Posterior vena cava (tissue), 2 donors: ENCODE results near the gene C1orf174. TPM values are rescaled to one million over a fixed set of nuclear protein-coding genes. Genes with fewer than 3 reads are reported as not detected.

Experiments used
- DNase-seq: peaks from one replicate; pipeline ENCODE4 v3.0.0-alpha.2; 2020; ENCODE audit warnings: low spot score
- intact Hi-C, 2 donors: fragments of 100-400 bp; cut with DNase I; formaldehyde crosslinking; loops; one replicate each; pipeline versions ENCODE4 v1.14.1 to v1.14.2; 2022 to 2023
- total RNA-seq, 2 donors: library from RNA; stranded (reverse); fragmentation: NEBNext Ultra II Directional; extraction: Animal tissue kit (Norgen Biotek cat#: 25700); gene quantifications; one replicate each; pipeline ENCODE4 v1.2.1, GENCODE V29; 2021
- donor health status: DM: yes; HTN: yes; CAD: no.
- donor health status: DM: yes; HTN: yes; CAD: no.

Gene C1orf174
- total RNA-seq, 2 donors from 2014 or later = 18.7 to 20.4 TPM

GRCh38 chr1:3900969-3901529 lies 977 bp upstream of the C1orf174 start:
- DNase-seq = peak; percentile 99
- intact Hi-C loops = no loop called here

- DNase-seq = no peak
- intact Hi-C loops = loop anchor here in 1 of 2 donors (1.0 kb wide), 1 partner anchor 38 kb away; no protein-coding TSS in a partner anchor
Observed at GRCh38 chr1:3899754-3900149, 320 bp downstream of the C1orf174 start.

- intact Hi-C loops = loop anchor here in 1 of 2 donors (1.0 kb wide), 1 partner anchor 38 kb away; no protein-coding TSS in a partner anchor
- DNase-seq = no peak
Observed at GRCh38 chr1:3898994-3899753, 898 bp downstream of the C1orf174 start.

- no peak for DNase-seq
- intact Hi-C loops = no loop called here
Observed at GRCh38 chr1:3898475-3898735, 1.7 kb downstream of the C1orf174 start.

DNA sequence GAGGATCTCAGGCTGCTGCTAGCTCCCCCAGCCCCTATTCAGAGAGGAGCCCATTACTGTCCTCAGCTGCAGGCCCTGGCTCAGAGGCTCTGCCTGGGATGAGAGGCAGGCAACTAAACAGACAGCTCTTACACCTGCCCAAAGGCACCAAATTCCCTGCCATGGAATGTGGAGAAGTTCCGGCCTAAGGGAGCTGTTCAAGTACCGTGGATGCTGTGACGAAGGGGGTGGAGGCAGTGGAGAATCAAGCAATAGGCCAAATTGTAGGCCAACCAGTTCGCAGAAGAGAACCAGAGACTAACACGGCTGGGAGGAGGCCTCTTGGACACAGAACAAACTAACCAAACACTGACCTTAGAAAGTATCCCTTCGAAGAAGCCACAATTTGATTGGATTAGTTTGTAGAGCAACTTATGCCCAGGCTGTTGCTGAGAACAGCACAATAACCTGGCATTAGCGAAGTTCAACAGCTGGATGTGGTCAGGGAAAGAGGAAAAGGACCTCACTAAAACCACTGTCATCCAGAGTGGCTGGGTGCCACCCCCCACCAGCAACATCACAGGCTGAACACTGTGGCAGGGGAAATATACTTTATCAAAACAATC lies 3.6 kb downstream of the C1orf174 start:
- intact Hi-C loops = no loop called here
- DNase-seq = no peak

- intact Hi-C loops = no loop called here
- no peak for DNase-seq
Observed at GRCh38 chr1:3895951-3896325, 4.1 kb downstream of the C1orf174 start.

DNA sequence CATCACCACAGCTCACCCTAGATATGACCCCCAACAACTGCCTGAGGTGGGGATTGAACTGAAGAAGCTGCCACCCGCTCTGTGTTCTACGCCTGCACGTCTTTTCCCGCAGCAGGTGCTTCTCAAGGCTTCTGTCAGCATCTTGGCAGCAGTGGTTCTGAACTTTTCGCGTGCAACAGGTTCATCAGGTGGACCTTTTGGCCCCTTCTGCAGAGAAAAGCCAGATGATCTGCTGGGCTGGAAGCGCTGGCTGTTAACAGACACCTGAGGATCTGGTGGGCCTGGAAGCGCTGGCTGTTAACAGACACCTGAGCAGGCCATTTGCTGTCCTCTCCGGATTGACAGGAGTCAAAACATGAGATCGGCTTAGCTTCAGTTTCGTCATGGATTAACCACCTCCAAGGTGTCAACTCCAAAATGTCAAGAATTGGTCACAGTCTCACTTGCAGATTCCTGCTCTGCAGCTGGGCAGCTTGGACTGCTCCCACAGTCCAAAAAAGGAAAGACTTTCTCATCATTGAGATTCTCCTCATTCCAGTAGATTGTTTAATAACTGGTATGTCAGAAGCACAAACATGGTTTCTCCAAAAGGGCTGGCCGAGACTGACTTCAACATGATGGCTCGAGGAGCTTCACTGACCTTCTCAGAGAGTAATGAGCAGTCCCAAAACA lies 4.7 kb downstream of the C1orf174 start:
- DNase-seq = no peak
- intact Hi-C loops = no loop called here

DNA sequence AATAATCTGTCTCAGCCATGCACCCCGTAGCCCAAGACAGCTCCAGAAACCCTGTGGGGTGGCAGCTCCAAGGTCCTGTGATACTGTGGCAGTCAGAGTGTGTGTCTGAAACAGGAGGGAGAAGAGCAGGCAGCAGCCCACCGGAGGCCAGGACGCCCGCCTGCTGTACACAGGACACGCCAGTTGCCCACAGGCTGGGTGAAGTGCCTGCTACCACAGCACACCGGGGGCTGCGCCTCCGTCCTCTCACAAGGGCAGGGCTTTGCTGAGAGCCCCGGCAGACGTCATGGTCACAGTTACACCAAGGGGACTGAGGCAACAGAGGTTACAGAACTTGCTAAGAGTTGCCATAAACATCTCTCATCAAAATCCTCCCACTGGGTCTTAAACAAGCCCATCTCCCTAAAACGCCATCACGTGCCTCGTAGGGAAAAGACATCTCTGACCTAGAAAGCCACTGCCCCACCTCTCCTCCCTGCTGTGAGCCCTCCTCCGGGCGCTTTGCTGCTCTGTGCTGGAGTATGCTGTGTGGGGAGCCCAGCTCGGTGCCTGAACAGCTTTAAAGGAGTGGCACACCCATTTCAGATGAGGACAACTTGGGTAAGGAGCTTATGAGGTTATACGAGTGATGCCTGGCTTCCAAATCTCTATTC lies 5.3 kb downstream of the C1orf174 start:
- intact Hi-C loops = no loop called here
- no peak for DNase-seq

DNA sequence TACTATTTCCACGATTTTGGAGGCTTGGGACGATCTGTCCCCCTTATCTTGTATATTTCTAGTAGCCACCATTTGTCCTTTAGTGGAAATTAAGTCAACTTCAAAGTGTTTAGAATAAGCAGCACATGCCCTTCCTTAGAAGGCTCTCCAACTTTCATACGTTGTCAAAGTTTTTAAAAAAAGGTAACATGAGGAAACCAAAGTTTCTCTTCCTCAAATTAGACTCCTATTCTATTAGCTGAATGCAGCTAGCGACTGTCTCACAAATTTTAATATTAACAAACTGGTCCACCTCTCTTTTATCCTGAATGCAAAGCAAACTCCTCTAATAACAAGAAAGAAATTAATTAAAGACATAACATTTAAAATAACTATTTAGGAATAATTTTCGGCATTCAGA lies 6.9 kb downstream of the C1orf174 start:
- DNase-seq = no peak
- intact Hi-C loops = no loop called here

DNA sequence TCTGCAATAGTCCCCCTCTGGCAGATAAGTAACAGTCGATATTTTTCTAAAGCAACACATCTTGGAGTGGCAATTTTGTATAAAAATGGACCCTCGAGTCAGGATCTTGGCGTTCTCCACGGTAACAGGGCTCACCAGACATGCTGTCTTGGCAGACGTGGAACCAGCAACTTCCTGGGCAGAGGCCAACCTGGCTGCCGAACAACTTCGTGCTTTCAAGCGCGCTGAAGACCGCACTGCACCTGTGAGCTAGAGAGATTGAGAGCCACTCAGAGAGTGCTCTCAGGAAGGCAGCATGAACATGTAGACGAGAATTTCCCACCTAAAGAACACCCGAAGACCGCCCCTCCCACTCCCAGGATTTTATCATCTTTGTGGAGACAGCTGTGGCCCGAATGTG lies 7.3 kb downstream of the C1orf174 start:
- no peak for DNase-seq
- intact Hi-C loops = no loop called here

DNA sequence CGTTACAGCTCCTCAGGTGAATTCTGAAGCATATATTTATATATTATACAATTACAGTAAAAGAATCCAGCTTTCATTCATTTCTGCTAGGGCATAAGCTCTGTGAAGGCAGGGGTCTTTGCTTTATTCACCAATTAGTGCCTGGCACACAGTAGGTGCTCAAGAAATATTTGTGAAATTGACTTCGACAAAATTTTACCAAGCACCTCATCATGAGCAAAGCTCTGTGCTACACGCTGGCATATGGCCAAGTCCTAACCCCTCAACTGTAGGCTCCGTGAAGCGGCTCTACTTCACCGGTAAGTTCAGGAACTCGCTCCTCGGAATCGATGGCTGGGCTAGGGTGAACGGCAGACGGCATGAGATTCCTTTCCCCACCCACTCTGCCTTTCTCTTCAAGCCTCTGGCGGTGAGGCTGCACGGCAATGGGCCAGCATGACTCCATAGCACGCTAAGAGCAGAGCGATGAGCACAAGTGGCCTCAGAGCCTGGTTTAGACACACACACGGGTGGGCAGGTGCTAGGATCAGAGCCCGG lies 8.7 kb downstream of the C1orf174 start:
- intact Hi-C loops = no loop called here
- no peak for DNase-seq

DNA sequence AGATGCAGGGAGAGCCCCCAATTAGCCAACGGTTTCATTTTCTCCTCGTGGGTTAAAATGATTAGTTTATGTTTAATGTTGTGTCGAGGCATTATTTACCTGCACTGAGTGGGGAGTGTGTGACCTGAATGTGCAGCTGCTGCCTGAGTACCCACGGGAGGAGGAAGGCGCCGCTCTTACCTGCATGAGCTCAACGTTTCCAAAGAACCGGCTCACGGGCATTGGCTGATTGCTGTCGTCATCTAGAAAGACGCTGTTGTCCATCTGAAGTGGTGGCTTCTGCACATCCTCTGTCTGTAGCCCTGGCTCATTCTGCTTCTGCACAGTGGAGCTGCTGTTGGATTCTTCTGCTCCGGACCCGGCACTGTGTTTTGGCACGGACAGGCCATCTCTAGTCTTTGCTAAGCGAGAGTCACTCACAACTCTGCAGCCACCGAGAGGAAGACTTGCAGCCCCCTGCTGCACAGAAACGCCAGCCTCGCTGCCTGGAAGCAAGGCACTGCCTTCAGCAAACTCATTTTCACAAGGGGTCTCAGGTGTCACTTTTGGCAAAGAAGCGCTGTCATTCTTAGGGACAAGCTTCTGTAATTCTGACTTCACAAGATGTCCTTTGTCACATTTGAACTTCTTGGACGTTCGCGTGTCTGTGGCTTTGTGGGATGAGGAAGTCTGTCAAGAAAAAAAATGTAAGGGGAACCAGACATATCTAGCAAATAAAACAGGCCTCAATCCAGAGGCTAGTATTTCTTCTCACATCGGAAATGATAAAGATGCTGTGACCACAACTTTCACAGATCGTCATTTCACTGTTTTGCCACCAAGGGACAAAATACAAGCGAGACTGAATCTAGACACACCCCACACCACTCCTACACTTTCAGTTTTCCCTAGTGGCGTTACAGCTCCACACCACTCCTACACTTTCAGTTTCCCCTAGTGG lies 9.4 kb downstream of the C1orf174 start:
- intact Hi-C loops = no loop called here

GRCh38 chr1:3889936-3890335 lies 10.1 kb downstream of the C1orf174 start:
- no peak for DNase-seq
- intact Hi-C loops = no loop called here

More for the DNA sequence above, 9.4 kb downstream of the C1orf174 start:
- no peak for DNase-seq

DNA sequence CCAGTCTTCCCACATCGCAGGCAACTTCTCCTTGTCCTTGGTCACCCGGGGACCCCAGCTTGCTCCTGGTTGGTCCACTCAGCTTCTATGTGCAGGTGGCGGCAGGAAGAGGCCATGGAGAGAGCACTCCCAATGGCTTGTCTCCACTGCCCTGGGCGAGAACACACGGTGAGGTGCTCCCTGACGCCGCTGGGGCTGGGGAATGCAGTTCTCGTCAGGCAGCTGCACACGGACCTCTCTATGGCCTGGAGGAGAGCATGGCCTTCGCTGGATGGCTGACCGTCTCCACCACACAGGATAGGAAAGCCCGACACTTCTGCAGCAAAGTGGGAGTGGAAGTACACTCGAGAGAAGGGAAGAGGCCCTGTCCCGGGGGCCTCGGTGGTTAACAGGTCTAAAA lies 11.8 kb downstream of the C1orf174 start:
- intact Hi-C loops = no loop called here
- DNase-seq = no peak

GRCh38 chr1:3886691-3887090 lies 13.4 kb downstream of the C1orf174 start:
- DNase-seq = no peak
- intact Hi-C loops = no loop called here

GRCh38 chr1:3886106-3886670 lies 13.9 kb downstream of the C1orf174 start:
- DNase-seq = no peak
- intact Hi-C loops = no loop called here

DNA sequence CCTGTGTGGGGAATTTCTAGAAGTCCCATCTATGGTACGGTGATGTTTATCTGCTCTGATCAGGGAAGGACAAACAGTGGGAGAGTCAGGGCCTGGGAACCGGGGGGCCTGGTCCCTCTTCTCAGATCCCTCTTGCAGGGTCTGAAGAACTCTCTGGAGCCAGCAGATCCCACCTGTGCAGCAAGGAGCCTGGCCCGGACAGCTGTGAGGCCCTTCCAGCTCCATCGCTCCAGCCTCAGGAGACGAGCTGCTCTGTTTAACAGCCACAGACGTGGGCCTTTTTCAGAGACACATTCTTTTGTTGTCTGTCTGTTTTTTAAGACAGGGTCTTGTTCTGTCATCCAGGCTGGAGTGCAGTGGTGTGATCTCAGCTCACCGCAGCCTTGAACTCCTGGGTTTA lies 14.5 kb downstream of the C1orf174 start:
- no peak for DNase-seq

DNA sequence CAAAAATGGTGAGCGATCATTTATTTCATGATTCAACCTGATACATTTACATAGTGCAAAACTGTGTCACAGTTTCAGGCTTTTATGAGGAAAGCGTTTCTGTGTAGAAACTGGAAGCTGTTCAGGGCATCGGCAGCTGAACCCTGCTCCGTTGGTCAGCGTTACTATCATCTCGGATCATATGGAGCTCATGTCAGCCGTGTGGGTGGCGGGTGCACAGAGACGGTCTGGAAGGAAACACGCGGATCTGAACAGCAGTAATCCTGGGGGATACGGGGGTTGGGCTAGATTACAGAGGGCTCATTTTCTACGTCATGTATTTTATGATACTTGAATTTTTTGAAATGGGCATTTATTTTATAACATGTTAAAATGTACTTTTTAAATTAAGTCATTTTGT lies 15.1 kb downstream of the C1orf174 start:
- intact Hi-C loops = no loop called here
- DNase-seq = no peak

More for the DNA sequence above, 14.5 kb downstream of the C1orf174 start:
- intact Hi-C loops = no loop called here
